MM.1S (cell line): ENCODE data around the gene RCBTB1.

ENCODE experiments used
- EZH2 ChIP-seq: fragments of 300-600 bp; sonication (generic); optimal IDR thresholded peaks from 2 replicates; pipeline ENCODE3; 2017; ENCODE audit warnings: low read depth, mild to moderate bottlenecking, antibody characterized with exemption, low read length, mixed read lengths
- EZH2phosphoT487 ChIP-seq: fragments of 300-600 bp; sonication (generic); IDR thresholded peaks from 2 replicates; pipeline ENCODE4 v1.6.1; 2018; ENCODE audit warnings: antibody characterized with exemption, low read length
- TF ChIP-seq, protein P1 (sequence below): fragments of 300-600 bp; sonication (generic); IDR thresholded peaks from 2 replicates; pipeline ENCODE4 v1.5.1; 2016; ENCODE audit warnings: antibody characterized with exemption, low read length, mixed read lengths

DNA sequence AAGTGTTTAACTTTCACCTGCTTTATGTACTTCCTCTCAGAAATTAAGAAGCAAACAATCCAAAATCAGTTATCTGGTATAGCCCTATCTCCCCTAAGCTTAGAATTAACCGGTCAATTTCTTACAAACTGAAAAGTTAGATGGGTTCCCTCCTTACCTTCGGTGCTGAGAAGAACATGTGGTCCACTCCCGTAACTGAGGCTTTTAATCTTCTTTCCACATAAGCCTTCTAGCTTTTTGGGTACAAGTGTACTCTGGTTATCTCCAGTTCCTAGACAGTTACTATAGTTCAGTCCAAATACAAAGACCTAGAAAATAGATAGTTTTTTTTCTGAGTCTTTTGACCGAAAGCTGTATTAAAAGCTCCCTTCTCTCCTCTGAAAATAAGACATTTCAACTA, 18.9 kb downstream of the RCBTB1 start:
- TF ChIP-seq, protein P1, sequence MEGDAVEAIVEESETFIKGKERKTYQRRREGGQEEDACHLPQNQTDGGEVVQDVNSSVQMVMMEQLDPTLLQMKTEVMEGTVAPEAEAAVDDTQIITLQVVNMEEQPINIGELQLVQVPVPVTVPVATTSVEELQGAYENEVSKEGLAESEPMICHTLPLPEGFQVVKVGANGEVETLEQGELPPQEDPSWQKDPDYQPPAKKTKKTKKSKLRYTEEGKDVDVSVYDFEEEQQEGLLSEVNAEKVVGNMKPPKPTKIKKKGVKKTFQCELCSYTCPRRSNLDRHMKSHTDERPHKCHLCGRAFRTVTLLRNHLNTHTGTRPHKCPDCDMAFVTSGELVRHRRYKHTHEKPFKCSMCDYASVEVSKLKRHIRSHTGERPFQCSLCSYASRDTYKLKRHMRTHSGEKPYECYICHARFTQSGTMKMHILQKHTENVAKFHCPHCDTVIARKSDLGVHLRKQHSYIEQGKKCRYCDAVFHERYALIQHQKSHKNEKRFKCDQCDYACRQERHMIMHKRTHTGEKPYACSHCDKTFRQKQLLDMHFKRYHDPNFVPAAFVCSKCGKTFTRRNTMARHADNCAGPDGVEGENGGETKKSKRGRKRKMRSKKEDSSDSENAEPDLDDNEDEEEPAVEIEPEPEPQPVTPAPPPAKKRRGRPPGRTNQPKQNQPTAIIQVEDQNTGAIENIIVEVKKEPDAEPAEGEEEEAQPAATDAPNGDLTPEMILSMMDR, result no peak
- TF ChIP-seq EZH2, result no peak
- no peak for TF ChIP-seq EZH2phosphoT487
